ENCODE results near the gene RCAN1. TPM values are rescaled to one million over a fixed set of nuclear protein-coding genes. Genes with fewer than 3 reads are reported as not detected.

Gene RCAN1
- total RNA-seq, 1 donor from 2014 or later = 61.5 TPM

DNA sequence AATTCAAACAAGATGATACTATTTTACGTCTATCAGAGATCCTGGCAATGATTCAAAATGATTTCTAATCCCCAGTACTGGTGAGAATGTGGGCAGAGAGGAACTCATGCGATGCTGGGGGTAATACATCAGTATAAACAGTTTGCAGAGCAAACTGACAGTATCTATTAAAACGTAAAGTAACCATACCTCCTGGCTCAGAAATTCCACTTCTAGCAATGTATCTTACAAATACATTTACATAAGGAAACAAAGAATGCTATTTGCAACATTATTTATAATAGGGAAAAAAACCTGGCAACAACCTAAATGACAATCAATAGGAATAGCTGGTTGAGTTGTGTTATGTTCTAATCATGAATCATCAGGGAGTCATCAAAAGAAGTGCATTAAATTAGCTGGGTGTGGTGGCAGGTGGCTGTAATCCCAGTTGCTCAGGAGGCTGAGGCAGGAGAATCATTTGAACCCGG, 15.9 kb downstream of the RCAN1 start:
- H3K27me3 Mint-ChIP-seq (ENCODE audit: unreplicated experiment) = peaks cover 2% of the 10 kb centered on the region
- no peak overlapping the region for H3K27ac Mint-ChIP-seq (ENCODE audit: unreplicated experiment)
- peaks cover under 1% of the 10 kb centered on the region for H3K4me1 Mint-ChIP-seq (ENCODE audit: unreplicated experiment)
- no peak overlapping the region for H3K4me3 Mint-ChIP-seq (ENCODE audit: unreplicated experiment)
- no peaks in the 10 kb centered on the region for H3K9me3 Mint-ChIP-seq (ENCODE audit: unreplicated experiment)
- no peaks in the 10 kb centered on the region for H3K36me3 Mint-ChIP-seq (ENCODE audit: unreplicated experiment)
- TF ChIP-seq, protein P1, sequence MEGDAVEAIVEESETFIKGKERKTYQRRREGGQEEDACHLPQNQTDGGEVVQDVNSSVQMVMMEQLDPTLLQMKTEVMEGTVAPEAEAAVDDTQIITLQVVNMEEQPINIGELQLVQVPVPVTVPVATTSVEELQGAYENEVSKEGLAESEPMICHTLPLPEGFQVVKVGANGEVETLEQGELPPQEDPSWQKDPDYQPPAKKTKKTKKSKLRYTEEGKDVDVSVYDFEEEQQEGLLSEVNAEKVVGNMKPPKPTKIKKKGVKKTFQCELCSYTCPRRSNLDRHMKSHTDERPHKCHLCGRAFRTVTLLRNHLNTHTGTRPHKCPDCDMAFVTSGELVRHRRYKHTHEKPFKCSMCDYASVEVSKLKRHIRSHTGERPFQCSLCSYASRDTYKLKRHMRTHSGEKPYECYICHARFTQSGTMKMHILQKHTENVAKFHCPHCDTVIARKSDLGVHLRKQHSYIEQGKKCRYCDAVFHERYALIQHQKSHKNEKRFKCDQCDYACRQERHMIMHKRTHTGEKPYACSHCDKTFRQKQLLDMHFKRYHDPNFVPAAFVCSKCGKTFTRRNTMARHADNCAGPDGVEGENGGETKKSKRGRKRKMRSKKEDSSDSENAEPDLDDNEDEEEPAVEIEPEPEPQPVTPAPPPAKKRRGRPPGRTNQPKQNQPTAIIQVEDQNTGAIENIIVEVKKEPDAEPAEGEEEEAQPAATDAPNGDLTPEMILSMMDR (IDR thresholded peaks at IDR 0.05) = no peak
- DNase-seq (ENCODE audit: extremely low spot score, unreplicated experiment) = no peak

DNA sequence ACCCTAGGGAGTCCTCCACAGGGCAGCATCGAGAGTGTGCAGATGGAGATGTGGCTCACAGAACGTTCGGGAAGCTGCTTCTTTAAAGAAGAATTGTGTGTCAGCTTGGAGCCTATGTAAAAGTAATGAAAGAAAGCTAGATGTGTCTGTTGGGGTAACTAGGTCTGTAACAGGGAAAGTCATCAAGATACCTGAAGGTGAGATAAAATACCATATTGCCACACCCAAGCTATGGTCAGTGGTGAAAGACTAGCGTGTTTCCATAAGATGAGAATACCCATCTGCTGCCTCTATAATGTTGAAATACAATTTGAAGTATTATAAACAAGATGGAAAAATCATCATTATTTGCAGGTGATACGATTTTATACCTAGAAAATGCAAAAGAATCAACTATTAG, 17.5 kb downstream of the RCAN1 start:
- Mint-ChIP-seq H3K9me3 (ENCODE audit: unreplicated experiment) (no peaks in the 10 kb centered on the region), H3K27me3 (ENCODE audit: unreplicated experiment) (peaks cover 2% of the 10 kb centered on the region), H3K36me3 (ENCODE audit: unreplicated experiment) (no peaks in the 10 kb centered on the region), H3K4me3 (ENCODE audit: unreplicated experiment) (no peak overlapping the region), H3K27ac (ENCODE audit: unreplicated experiment) (no peak overlapping the region), H3K4me1 (ENCODE audit: unreplicated experiment) (peaks cover 2% of the 10 kb centered on the region)
- TF ChIP-seq, protein P1 (IDR thresholded peaks at IDR 0.05) = no peak
- no peak for DNase-seq (ENCODE audit: extremely low spot score, unreplicated experiment)

DNA sequence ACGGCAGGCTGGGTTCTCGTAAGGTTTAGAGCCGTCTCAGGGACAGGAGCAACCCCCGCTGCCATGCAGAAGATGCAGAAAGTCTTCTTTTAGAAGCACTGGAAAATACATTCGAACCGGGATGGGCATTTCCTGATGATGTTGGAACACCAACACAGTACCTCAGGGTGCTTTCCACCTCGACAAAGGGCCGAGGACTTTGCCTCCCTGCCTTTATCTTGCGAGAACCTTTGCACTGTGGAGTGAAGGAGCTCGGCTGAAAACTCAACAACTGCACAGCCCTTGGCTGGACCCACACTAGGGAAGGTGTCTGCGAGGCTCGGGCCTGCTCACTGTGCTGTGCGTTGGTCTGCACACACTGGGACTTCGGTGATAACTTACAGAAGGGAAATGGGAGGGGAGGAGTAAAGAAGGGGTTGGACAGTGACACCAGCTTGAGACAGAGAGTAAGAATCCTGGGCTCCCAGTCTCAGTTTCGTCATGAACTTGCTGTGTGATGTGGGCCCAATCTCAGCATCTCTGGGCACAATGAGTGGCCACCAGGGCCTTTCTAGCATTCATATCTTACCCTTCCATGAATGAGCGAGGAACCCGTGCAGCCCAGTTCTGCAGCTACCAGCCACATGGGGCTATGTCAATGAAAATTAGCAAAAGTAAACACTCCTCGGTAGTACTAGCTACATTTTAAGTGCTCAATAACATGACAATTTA, 18.2 kb downstream of the RCAN1 start:
- peaks cover 2% of the 10 kb centered on the region for H3K27me3 Mint-ChIP-seq (ENCODE audit: unreplicated experiment)

DNA sequence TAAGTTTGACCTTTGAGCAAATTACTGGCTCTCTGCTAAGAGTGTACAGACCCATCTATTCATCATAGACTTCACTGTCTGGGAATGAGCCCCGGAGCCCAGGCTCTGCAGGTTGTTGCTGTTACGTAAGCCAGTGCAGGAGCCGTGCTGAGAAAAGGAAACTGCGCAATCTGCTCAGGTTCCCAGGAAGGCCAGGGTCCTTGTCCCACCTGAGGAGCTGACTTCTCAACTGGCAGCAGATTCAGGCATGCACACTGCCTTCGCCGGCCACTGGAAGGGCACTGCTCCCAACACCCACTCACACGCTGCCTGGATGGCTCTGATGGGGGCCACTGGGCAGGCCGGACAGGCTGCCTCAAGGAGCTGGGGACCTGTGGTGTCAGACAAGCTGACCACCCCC, 19.5 kb downstream of the RCAN1 start:
- TF ChIP-seq, protein P1 (IDR thresholded peaks at IDR 0.05) = no peak
- H3K36me3 Mint-ChIP-seq (ENCODE audit: unreplicated experiment) = no peaks in the 10 kb centered on the region
- peaks cover 2% of the 10 kb centered on the region for H3K4me1 Mint-ChIP-seq (ENCODE audit: unreplicated experiment)
- H3K4me3 Mint-ChIP-seq (ENCODE audit: unreplicated experiment) = no peak overlapping the region
- peaks cover 2% of the 10 kb centered on the region for H3K27me3 Mint-ChIP-seq (ENCODE audit: unreplicated experiment)
- H3K27ac Mint-ChIP-seq (ENCODE audit: unreplicated experiment) = no peak overlapping the region
- H3K9me3 Mint-ChIP-seq (ENCODE audit: unreplicated experiment) = no peaks in the 10 kb centered on the region
- no peak for DNase-seq (ENCODE audit: extremely low spot score, unreplicated experiment)

More for the DNA sequence above, 18.2 kb downstream of the RCAN1 start:
- Mint-ChIP-seq H3K36me3 (ENCODE audit: unreplicated experiment) (no peaks in the 10 kb centered on the region), H3K9me3 (ENCODE audit: unreplicated experiment) (no peaks in the 10 kb centered on the region), H3K4me3 (ENCODE audit: unreplicated experiment) (no peak overlapping the region), H3K4me1 (ENCODE audit: unreplicated experiment) (peaks cover 2% of the 10 kb centered on the region), H3K27ac (ENCODE audit: unreplicated experiment) (no peak overlapping the region)
- no peak for DNase-seq (ENCODE audit: extremely low spot score, unreplicated experiment)
- TF ChIP-seq, protein P1 (IDR thresholded peaks at IDR 0.05) = no peak

DNA sequence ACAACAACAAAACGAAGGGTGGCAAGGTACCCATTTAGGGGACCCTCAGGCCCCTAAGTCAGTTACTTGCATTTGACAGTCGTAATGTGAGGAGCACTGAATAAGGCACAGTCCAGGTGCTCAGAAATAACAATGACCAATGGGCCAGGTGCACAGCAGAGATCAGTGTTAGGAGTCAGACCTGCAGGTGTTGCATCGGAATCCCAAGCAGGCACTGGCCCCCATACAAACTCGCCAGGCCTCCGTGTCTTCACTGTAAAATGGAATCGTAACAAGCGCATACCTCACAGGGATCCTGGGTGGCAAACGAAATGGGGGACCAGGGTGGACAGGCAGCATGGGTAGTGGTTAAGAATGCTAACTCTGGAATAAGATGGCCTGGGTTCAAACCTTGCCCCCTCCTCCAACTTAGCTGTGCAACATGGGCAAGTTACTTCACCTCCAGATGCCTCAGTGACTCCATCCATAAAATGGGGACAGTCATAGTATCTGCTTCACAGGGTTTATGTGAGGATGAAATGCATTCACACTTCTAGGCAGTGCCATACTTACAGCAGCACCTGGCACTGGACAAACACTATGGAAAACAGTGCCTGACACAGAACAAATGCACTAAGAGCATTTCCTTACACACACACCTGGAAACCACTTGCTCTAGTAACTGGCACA, 20.2 kb downstream of the RCAN1 start:
- H3K4me1 Mint-ChIP-seq (ENCODE audit: unreplicated experiment) = peaks cover 2% of the 10 kb centered on the region
- H3K36me3 Mint-ChIP-seq (ENCODE audit: unreplicated experiment) = no peaks in the 10 kb centered on the region
- no peaks in the 10 kb centered on the region for H3K27me3 Mint-ChIP-seq (ENCODE audit: unreplicated experiment)
- H3K4me3 Mint-ChIP-seq (ENCODE audit: unreplicated experiment) = no peak overlapping the region
- no peak for DNase-seq (ENCODE audit: extremely low spot score, unreplicated experiment)
- no peaks in the 10 kb centered on the region for H3K9me3 Mint-ChIP-seq (ENCODE audit: unreplicated experiment)
- TF ChIP-seq, protein P1 (IDR thresholded peaks at IDR 0.05) = no peak
- no peak overlapping the region for H3K27ac Mint-ChIP-seq (ENCODE audit: unreplicated experiment)

All from osteocyte (in vitro differentiated cells).